Suprapubic skin (tissue), 4 donors: ENCODE data around the gene CHRNB2.

ENCODE experiments used
- CTCF ChIP-seq, 2 donors: fragments of 200-600 bp in 1 of 2; fragments of 450-650 bp in 1 of 2; sonication (generic) in 1 of 2; IDR thresholded peaks; one replicate each; pipeline ENCODE4 v1.5.1; 2016 to 2019; ENCODE audit warnings: antibody characterized with exemption in 2 of 2, mild to moderate bottlenecking in 1 of 2, moderate library complexity in 1 of 2
- EP300 ChIP-seq: sonication (generic); formaldehyde crosslinking; IDR thresholded peaks from one replicate; pipeline ENCODE4 v1.6.1; 2017; ENCODE audit warnings: antibody characterized with exemption
- POLR2A ChIP-seq, 2 donors: fragments of 450-650 bp; IDR thresholded peaks; one replicate each; pipeline ENCODE4 v1.6.1; 2017; ENCODE audit warnings: antibody characterized with exemption in 2 of 2, mild to moderate bottlenecking in 2 of 2, moderate library complexity in 2 of 2
- POLR2AphosphoS5 ChIP-seq, 3 donors: sonication (generic); formaldehyde crosslinking; IDR thresholded peaks; one replicate each; pipeline ENCODE4 v1.6.1; 2017; ENCODE audit warnings: antibody characterized with exemption in 3 of 3

DNA sequence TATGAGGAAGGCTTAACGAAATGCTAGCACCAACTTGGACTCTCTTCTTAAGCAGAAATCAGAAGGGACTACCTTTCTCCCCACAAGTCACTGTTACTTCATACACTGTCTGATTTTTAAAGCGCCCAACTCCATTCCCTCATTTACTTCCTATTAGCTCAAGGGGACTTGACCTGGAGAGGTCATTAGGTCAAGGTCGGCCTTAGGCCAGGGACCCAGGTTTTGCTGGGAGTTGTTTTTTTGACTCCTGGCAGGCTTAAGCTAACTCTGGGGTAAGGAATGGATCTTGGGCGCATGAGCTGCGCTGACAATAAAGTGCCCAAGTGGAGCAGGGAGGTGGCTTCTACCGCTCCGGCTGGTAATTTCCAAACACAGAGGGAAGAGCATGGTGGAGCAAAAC, 23.6 kb downstream of the CHRNB2 start:
- TF ChIP-seq CTCF (IDR thresholded peaks at IDR 0.05) (no peak), POLR2AphosphoS5 (IDR thresholded peaks at IDR 0.05) (no peak), EP300 (no peak), POLR2A (IDR thresholded peaks at IDR 0.05) (no peak)
